Chondrocyte (in vitro differentiated cells): ENCODE data around the gene ATF1. TPM values are rescaled to one million over a fixed set of nuclear protein-coding genes. Genes with fewer than 3 reads are reported as not detected.
"Not testable (repeated sequence)": the region's sequence is repeated elsewhere in the genome, so short reads cannot be mapped to it uniquely, and the experiment has no call there.

Experiments
- DNase-seq: peaks from one replicate; pipeline ENCODE4 v3.0.0; 2021; ENCODE audit warnings: mixed read lengths, low spot score
- H3K27ac Mint-ChIP-seq: one replicate; pipeline ENCODE4 v1.8.0; 2021; ENCODE audit warnings: mild to moderate bottlenecking, moderate library complexity, mixed read lengths; ENCODE audit not compliant: unreplicated experiment
- H3K27me3 Mint-ChIP-seq: 2 replicates; pipeline ENCODE4 v1.8.0; 2021; ENCODE audit warnings: low read depth, mixed read lengths
- H3K36me3 Mint-ChIP-seq: 2 replicates; pipeline ENCODE4 v1.8.0; 2021; ENCODE audit warnings: low read depth, mixed read lengths
- H3K4me1 Mint-ChIP-seq: 2 replicates; pipeline ENCODE4 v1.8.0; 2021; ENCODE audit warnings: low read depth, mild to moderate bottlenecking, mixed read lengths
- H3K4me3 Mint-ChIP-seq: one replicate; pipeline ENCODE4 v1.8.0; 2021; ENCODE audit warnings: mild to moderate bottlenecking, moderate library complexity, mixed read lengths; ENCODE audit not compliant: unreplicated experiment
- H3K9me3 Mint-ChIP-seq: 2 replicates; pipeline ENCODE4 v1.8.0; 2021; ENCODE audit warnings: low read depth, mixed read lengths
- CTCF ChIP-seq: fragments of 200-600 bp; sonication (generic); IDR thresholded peaks from 2 replicates; pipeline ENCODE4 v1.5.0; 2021; ENCODE audit warnings: antibody characterized with exemption, mild to moderate bottlenecking, moderate library complexity
- total RNA-seq: library from RNA; stranded (reverse); gene quantifications from 3 replicates; pipeline ENCODE4 v1.2.1, GENCODE V29; 2021

Gene ATF1
- total RNA-seq, 1 donor from 2014 or later = 22.6 TPM

- TF ChIP-seq CTCF = no peak
- DNase-seq = no peak
- Mint-ChIP-seq H3K27ac (no peak overlapping the region), H3K4me1 (no peaks in the 10 kb centered on the region), H3K4me3 (no peak overlapping the region), H3K27me3 (no peaks in the 10 kb centered on the region), H3K36me3 (peaks cover 41% of the 10 kb centered on the region), H3K9me3 (peaks cover 11% of the 10 kb centered on the region)
Observed at GRCh38 chr12:50799908-50800307, 36.0 kb downstream of the ATF1 start.

- no peak for TF ChIP-seq CTCF
- H3K4me1 Mint-ChIP-seq = no peaks in the 10 kb centered on the region
- no peaks in the 10 kb centered on the region for H3K27me3 Mint-ChIP-seq
- H3K9me3 Mint-ChIP-seq = peaks cover 11% of the 10 kb centered on the region
- no peak for DNase-seq
- H3K4me3 Mint-ChIP-seq = no peak overlapping the region
- H3K36me3 Mint-ChIP-seq = peaks cover 31% of the 10 kb centered on the region
- no peak overlapping the region for H3K27ac Mint-ChIP-seq
Observed at GRCh38 chr12:50803230-50803875, 39.5 kb downstream of the ATF1 start.

- Mint-ChIP-seq H3K27ac (no peak overlapping the region), H3K4me3 (no peak overlapping the region), H3K9me3 (no peaks in the 10 kb centered on the region), H3K36me3 (peaks cover 14% of the 10 kb centered on the region), H3K4me1 (no peaks in the 10 kb centered on the region), H3K27me3 (no peaks in the 10 kb centered on the region)
- TF ChIP-seq CTCF = no peak
- no peak for DNase-seq
Observed at GRCh38 chr12:50806176-50806575, 42.3 kb downstream of the ATF1 start.

GRCh38 chr12:50809131-50809530 lies 45.2 kb downstream of the ATF1 start:
- not testable (repeated sequence) for H3K9me3 Mint-ChIP-seq, H3K4me3 Mint-ChIP-seq, DNase-seq, H3K4me1 Mint-ChIP-seq, H3K27me3 Mint-ChIP-seq, H3K27ac Mint-ChIP-seq
- H3K36me3 Mint-ChIP-seq = peaks cover 15% of the 10 kb centered on the region

- DNase-seq, H3K27ac Mint-ChIP-seq: not testable (repeated sequence)
Observed at GRCh38 chr12:50814921-50815320, 51.0 kb downstream of the ATF1 start.

GRCh38 chr12:50820177-50820576 lies 56.3 kb downstream of the ATF1 start:
- Mint-ChIP-seq H3K4me1 (peaks cover 16% of the 10 kb centered on the region), H3K36me3 (peaks cover 13% of the 10 kb centered on the region), H3K4me3 (no peak overlapping the region), H3K9me3 (no peaks in the 10 kb centered on the region), H3K27ac (no peak overlapping the region), H3K27me3 (no peaks in the 10 kb centered on the region)
- no peak for TF ChIP-seq CTCF
- no peak for DNase-seq

More at GRCh38 chr12:50814921-50815320, 51.0 kb downstream of the ATF1 start:
- H3K27me3 Mint-ChIP-seq, H3K9me3 Mint-ChIP-seq, H3K4me3 Mint-ChIP-seq: not testable (repeated sequence)
- Mint-ChIP-seq H3K4me1 (peaks cover 12% of the 10 kb centered on the region), H3K36me3 (peaks cover 25% of the 10 kb centered on the region)
